OCI-LY1 (cell line): ENCODE data around the gene ZKSCAN4.

ENCODE experiments used
- EZH2 ChIP-seq: fragments of 200-600 bp; sonication (generic), shearing (Covaris generic); IDR thresholded peaks from 2 replicates; pipeline ENCODE4 v1.8.0; 2017; ENCODE audit warnings: borderline replicate concordance, mixed run types, mild to moderate bottlenecking, antibody characterized with exemption, low read length, moderate library complexity, mixed read lengths
- TF ChIP-seq, protein P1 (sequence below): fragments of 200-600 bp; sonication (generic), shearing (Covaris generic); IDR thresholded peaks from 2 replicates; pipeline ENCODE4 v1.5.1; 2017; ENCODE audit warnings: mild to moderate bottlenecking, antibody characterized with exemption, low read length, moderate library complexity, mixed read lengths

DNA sequence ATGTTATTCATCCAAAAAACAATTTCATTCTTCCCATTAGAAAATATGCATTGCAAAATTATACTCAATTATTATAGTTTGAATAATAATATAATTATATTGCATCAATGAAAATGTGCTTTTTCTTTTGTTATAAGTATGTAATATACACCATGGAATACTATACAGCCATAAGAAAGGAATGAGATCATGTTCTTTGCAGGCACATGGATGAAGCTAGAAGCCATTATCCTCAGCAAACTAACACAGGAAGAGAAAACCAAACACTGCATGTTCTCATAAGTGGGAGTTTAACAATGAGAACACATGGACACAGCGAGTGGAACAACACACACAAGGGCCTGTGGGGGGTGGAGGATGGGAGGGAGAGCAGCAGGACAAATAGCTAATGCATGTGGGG is 5.0 kb upstream of the ZKSCAN4 start:
- TF ChIP-seq EZH2: no peak
- TF ChIP-seq, protein P1, sequence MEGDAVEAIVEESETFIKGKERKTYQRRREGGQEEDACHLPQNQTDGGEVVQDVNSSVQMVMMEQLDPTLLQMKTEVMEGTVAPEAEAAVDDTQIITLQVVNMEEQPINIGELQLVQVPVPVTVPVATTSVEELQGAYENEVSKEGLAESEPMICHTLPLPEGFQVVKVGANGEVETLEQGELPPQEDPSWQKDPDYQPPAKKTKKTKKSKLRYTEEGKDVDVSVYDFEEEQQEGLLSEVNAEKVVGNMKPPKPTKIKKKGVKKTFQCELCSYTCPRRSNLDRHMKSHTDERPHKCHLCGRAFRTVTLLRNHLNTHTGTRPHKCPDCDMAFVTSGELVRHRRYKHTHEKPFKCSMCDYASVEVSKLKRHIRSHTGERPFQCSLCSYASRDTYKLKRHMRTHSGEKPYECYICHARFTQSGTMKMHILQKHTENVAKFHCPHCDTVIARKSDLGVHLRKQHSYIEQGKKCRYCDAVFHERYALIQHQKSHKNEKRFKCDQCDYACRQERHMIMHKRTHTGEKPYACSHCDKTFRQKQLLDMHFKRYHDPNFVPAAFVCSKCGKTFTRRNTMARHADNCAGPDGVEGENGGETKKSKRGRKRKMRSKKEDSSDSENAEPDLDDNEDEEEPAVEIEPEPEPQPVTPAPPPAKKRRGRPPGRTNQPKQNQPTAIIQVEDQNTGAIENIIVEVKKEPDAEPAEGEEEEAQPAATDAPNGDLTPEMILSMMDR: no peak
